ENCODE measurements around the gene UTRN.

UTRN gene

DNA sequence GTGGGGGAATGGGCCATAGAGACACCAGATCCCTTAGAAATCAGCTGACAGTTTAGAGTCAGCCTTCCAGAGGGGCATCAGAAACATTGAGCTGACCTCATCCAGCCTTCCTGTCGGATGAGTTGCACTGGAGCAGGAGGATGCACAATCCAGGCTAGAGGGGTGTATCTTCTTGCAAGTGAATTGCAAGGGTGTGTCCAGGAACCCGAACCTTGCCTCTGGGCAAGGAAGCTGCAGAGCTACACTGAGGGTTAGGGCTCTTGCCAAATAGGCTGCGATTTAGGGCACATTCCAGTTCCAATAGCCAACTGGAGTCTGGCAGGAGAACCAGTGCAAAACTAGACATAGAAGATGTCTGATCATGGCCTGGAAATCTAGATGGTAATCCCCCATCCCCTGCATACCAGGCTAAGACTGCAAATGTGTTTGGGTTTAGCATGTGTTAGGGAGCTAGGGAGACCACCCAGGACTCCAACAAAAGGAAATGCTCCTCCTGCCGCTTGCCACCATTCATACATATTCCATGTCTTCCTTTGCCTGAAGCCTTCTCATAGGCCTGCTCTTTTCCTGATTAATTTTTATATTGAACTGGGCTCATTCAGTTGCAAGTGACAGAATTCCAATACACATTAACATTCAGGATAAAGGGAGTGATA is 6.3 kb upstream of the UTRN start:
- in situ Hi-C loops (cut with MboI; ENCODE audit: low pct_unique_long_range_greater_than_20kb, low sequenced_read_pairs) = no loop called here
- no peak for DNase-seq

DNA sequence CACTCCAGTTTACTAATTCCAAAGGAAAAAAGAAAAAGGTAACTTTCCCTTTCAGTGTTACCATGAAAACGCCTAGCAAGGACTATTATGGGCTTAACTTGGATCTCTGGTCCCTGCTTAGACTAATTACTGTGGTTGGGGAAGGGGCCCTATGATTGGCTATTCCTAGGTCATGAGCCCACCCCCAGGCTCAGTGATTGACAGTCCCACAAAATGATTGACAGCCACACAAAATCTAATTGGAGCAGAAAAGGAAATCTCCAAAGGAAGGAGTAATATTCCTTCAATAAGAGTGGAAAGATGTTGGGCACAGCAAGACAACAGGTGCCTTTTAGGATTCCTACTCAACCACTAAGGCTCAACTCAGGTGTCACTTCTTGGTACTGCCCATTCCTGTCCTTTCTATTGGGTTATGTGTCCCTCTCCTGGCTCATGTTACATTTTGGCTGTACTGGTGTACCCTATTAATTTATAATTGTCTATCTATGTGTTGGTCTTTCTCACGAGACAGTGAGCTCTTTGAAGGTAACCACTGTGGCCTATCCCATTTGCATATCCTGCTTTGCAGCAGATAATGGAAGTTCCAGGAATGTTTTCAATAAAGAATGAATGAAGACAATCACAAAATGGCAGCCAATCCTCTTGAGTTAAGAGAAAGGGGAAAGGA is 5.5 kb upstream of the UTRN start:
- in situ Hi-C loops (cut with MboI; ENCODE audit: low pct_unique_long_range_greater_than_20kb, low sequenced_read_pairs) = no loop called here

DNA sequence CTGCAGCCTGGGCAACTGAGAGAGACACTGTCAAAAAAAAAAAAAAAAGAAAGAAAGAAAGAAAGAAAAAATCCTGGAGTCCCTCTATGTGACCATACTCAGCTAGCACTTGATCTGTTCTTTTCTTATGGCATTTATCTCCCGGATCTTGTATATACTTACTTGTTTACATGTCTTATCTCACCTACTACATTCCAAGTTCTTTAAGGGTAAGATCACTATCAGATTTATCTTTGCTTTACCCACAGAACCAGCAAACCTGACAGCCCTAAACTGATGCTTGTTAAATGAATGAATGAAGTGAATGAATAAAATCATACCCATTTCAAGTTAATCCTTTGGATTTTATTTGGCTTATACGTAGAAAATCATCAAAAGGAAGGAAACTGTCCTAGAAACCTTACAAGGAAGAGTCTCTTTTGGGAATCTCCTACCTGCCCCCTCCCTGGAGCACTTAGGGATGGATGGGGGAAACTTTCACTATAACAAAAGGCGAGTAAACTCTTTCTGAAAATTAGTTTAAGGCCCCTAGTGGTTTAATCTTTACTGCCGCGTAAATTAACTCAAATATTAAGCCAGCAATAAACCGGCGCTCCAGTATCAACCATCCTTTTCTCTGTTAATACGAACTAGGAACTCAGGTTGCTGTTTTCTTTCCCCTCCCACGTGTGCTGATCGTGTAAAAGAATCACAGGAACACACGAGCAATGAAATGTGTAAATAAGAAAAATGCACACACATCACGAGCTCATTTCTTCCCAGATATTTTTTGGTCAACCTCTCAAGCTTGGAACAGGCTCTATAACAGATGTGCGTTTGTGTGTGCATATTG is 1.3 kb upstream of the UTRN start:
- no peak for DNase-seq
- in situ Hi-C loops (cut with MboI; ENCODE audit: low pct_unique_long_range_greater_than_20kb, low sequenced_read_pairs) = no loop called here

More for the DNA sequence above, 5.5 kb upstream of the UTRN start:
- DNase-seq = no peak

DNA sequence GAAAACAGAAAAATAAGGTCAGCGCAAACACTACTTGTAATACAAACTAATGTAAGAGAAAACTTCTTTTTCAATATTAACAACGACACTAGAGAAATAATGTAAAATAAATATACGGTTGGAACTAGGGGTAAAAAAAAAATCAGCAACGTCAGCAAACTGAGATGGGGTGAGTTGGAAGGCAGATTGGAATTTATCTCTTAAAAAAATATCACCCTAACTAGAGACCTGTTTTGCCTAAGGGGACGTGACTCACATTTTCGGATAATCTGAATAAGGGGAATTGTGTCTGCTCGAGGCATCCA is 705 bp upstream of the UTRN start:
- DNase-seq = no peak
- in situ Hi-C loops (cut with MboI; ENCODE audit: low pct_unique_long_range_greater_than_20kb, low sequenced_read_pairs) = no loop called here

DNA sequence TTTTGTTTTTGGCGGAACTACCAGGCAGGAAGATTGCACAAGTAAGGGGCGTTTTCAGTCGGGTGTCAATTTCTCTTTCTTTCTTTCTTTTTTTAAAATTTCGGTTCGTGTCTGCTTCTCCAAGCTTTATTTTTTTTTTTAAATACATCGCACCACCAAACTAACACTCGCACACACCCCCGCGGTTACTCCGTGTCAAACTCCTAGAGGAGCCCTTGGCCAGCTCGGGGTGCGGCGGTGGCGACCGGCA is 338 bp downstream of the UTRN start:
- DNase-seq = no peak
- in situ Hi-C loops (cut with MboI; ENCODE audit: low pct_unique_long_range_greater_than_20kb, low sequenced_read_pairs) = no loop called here

DNA sequence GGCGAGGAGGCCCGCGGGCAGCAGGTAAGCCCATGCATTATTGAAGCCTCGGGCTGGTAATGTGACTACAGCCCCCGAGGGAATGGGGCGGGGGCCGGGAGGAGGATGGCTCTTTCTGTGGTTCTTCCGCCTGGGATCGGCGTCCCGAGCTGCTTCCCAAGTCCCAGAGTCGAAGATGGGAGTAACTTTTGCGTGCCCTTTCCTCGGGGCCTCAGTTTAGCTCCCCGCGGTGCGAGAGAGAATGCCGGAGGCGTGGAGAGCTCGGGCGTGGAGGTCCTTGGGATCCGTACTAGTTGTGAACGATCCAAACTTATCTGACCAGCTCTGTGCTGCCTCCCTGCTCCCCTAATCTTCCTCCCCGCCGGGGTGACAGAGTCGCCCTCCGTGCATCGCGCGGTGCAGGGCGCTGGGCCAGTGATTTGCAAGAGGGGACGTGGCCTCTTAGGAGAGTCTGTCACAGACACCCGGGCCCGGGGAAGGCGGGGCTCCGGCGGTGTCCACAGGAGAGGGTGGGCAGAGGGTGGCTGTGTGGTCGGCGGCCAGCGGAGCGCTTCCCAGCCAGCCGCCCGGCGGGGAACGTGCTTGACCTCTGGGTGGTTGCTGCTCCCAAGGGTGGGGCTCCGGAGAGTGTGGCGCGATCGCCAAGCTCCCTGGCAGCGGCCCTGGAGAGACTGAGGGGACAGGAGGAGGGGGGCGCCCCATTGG is 815 bp downstream of the UTRN start:
- peak; percentile 71 for DNase-seq
- in situ Hi-C loops (cut with MboI; ENCODE audit: low pct_unique_long_range_greater_than_20kb, low sequenced_read_pairs) = no loop called here

DNA sequence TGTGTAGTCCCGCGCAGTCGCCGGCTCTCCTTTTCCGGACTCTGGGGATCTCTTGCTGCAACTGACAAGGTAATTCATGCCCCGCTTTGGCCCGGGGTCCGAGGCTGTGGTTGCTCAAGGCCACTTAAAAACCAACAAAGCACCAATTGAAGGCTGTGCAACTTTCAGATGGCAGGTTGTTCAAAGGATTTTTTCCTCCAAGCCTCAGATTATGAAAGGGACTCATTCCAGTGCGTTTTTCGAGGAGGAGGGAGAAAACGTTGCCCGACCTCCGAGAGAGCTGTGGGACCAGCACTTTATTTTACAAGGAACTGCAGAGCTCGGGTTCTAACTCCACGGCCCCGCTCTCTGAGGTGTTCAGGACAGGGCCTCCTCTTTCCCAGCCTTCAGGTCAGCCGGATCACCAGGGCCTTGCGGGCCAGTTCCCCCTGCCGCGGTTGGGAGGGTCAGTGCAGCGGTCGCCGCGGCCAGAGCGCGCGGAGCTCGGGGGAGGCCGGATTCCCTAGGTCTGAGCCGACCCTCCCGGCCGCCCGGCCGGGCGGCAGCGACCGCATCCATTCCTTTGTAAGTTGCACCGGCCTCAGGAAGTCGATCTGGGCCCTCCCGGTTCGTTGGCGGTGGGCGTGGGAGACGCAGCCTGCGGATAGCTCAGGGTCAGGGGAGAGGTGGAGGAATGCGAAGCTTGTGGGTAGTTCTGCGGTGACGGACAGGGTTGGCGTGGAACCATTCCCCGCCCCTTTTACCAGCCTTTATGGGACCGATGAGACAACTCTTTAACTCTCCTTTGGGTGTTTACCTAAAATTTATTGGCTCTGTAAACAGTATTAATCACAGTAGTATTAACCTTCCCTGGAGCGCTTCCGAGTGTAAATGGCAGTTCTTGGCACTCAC is 1.6 kb downstream of the UTRN start:
- peak; percentile 68 for DNase-seq
- in situ Hi-C loops (cut with MboI; ENCODE audit: low pct_unique_long_range_greater_than_20kb, low sequenced_read_pairs) = no loop called here

DNA sequence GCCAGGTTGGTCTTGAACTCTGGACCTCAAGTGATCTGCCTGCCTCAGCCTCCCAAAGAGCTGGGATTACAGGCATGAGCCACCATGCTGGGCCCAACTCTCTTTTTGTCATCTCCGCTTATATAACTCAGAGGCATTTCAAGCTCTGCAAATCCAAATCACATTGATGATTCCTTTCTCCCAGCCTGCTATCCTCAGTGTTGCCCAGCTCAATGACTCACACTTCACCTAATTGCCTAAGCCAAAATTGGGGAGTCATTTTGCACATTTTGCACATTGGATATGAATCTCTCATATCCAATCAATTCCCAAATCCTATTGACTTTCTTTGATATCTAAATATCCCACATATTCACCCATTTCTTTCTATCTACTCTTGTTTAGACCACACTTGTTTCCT is 3.9 kb downstream of the UTRN start:
- no peak for DNase-seq
- in situ Hi-C loops (cut with MboI; ENCODE audit: low pct_unique_long_range_greater_than_20kb, low sequenced_read_pairs) = no loop called here

DNA sequence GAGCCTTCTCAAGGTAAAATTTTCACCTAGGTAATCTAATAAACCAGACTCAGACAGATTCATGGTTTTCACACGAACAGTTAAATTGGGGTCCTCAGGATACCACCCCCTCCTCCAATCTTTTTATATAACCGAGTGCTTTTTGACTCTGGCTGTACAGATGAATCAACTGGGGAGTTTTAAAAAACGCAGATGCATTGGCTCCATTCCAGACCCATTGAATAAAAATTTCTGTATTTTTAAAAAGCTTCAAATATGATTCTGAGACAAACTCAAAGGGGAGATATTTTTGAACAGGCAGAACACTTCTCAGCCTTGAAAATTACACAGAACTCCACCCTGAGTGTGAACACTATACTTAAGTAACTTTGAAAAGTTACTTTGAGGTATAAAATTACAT is 7.2 kb downstream of the UTRN start:
- in situ Hi-C loops (cut with MboI; ENCODE audit: low pct_unique_long_range_greater_than_20kb, low sequenced_read_pairs) = no loop called here
- DNase-seq = no peak

DNA sequence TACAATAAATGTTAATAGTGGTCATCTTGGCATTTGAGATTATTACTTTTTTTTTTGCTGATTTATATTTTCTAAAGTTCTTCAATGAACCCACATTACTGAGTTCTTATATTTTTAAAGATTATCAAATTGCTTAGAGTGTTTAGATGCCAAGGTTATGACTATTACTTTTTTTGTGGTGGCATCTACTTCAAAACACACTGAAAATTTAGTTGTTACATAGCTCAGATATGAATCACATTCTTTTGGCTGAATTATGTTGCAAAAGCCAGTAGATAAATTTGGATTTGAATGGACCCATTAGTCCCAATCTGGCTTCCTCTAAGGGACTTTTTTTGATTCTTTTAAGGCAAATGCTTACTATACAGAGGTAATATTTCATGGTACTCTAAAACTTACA is 8.9 kb downstream of the UTRN start:
- no peak for DNase-seq
- in situ Hi-C loops (cut with MboI; ENCODE audit: low pct_unique_long_range_greater_than_20kb, low sequenced_read_pairs) = no loop called here

DNA sequence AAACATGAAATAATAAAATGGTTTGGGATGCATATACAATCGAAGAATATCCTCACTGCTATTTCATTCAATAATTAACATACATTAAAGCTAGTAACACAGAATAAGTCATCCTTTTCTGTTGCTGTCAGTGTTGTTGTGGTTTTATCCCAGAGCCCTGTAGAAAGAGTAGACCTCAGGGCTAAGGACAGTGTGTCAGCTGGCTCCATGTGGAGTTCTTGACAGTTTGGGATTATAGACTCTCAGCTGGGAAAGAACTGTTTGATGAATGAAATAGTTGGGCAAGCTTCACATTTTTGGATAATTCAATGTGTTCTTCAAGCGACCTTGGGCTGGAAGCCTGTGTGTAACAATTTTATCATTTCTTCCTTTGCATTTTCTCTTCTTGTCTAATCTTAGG is 10.1 kb downstream of the UTRN start:
- DNase-seq = no peak
- in situ Hi-C loops (cut with MboI; ENCODE audit: low pct_unique_long_range_greater_than_20kb, low sequenced_read_pairs) = no loop called here

DNA sequence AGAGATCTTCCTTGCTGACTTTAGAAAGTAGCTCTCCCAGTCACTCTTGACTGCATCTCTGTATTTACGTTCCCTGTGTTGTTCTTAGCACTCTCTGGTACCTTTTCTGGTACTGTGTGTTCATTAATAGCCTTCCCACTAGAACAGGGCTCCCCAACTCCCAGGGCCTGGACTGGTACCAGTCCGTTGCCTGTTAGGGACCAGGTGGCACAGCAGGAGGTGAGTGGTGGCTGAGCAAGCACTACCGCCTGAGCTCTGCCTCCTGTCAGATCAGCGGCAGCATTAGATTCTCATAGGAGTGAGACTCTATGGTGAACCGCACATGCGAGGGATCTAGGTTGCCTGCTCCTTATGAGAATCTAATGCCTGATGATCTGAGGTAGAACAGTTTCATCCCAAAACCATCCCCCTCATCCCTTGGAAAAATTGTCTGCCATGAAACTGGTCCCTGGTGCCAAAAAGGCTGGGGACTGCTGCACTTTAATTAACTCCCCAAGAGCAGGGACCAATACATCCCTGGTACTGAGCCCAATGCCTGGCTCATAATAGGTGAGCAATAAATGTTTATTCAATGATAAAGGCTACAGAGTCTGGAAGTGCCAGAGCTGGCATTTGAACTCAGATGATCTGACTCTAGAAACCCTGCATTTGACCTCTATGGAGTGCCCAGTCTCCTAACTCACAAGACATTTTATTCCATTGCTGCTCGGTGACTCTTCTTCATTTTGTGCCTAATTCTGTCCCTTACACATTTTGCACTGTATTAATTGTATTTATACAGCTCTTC is 11.0 kb downstream of the UTRN start:
- in situ Hi-C loops (cut with MboI; ENCODE audit: low pct_unique_long_range_greater_than_20kb, low sequenced_read_pairs) = no loop called here
- no peak for DNase-seq

DNA sequence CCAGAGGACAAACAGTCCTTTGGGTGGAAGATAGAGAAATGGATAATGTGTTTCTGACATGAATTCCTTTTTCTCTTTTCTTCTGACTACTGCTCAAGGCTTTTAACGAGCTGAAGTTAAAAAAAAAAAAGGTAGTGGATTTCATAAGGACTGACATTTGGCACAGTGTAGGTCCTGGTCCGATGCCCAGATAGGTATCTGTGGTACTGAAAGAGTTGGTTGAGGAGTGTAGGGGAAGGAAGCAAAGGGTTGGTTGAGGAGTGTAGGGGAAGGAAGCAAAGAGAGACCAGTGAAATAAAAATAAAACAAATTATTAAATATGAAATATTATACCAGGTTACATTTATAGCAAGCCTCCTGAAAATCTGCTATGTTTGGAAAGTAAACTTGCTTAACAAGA is 11.8 kb downstream of the UTRN start:
- no peak for DNase-seq
- in situ Hi-C loops (cut with MboI; ENCODE audit: low pct_unique_long_range_greater_than_20kb, low sequenced_read_pairs) = no loop called here

DNA sequence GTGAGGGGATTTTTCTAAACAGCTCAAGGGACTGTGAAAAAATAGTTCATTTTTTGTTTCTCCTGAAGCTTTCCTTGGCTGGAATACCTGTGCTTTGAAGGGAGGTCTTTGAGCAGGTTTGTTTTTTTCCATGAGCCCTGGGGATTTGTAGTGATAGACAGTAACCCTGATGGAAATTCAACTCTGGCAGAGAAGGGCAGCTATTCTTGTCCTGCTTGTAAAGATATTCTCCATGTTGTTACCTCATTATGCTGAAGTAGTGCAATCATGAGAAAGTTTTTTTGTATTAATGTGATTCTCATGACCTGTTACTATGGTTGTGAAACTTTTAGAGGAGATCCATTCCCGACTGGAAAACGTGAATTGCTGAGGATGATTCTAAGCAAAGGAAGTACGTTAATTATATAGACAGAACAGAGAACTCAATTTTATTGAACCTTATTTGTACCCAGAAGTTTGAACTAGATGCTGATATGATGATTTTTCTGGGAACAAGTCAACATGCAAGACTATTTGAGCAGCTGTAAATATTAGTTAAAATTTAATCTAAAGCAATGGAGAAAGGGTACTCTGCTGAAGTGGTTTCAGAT is 12.5 kb downstream of the UTRN start:
- DNase-seq = no peak
- in situ Hi-C loops (cut with MboI; ENCODE audit: low pct_unique_long_range_greater_than_20kb, low sequenced_read_pairs) = no loop called here

DNA sequence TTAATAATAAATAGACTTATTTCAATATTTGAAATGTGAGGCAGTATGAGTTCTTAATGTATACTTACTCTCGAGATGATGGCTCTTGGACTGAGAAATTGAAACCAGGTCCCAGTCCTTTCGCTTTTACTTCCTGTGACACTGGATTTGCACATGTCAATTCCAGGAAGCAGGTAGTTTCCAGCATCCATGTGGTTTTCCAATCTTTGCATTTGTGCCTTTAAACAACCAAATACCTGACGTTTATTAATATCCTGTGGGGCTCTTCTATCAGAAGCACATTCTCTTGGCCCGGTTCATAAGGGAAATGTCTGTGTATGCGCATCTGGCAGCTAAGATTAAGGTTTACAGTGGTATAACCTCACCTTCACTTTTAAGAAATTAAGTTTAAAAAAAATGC is 13.1 kb downstream of the UTRN start:
- in situ Hi-C loops (cut with MboI; ENCODE audit: low pct_unique_long_range_greater_than_20kb, low sequenced_read_pairs) = no loop called here
- no peak for DNase-seq

DNA sequence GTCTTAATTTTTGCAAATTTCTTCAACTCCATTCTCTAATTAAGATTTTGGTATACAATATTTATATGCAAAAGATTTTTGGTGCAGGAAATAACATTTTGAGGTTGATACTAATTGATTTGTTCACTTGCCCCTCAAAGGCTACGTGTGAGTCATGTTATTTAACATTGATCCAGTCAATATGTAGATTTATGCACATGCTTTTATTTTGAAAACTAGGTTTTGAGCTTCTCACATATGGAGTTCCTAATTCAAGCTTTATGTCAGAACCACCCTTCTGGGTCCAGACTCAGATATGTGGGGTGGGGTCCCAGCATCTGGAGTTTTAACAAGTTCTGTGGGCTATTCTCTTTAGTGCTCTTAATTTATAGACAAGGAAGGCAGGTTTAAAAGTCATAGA is 13.8 kb downstream of the UTRN start:
- DNase-seq = no peak
- in situ Hi-C loops (cut with MboI; ENCODE audit: low pct_unique_long_range_greater_than_20kb, low sequenced_read_pairs) = no loop called here

DNA sequence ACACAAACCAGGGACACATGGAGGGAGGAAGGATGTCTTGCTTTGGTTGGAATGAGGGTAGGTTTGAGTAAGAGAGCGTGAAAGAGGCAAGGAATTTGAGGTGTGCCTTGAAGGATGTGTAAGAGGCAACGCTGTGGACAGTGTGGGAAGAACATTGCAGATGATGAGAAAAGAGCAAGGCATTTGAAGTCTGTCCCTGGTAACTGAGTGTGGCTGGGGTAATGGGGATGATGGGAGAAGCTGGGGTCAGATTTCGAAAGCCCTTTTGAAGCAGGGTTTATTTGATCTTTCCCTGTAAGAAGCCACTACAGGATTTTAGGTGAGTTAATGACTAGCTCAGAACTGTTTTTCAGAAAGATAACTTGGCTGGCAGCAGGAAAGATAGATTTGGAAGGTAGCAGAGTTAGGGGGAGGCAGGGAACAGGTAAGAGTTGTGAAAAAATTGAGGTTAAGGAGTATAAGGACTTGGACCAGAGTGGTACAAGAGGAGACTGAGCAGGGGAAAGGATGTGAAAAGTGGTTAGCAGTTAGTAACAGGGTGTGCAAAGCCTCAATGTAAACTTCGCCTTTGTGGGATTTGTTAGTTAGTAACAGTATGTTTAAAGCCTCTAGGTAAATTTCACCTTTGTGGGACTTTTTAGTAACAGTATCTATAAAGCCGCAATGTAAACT is 17.7 kb downstream of the UTRN start:
- in situ Hi-C loops (cut with MboI; ENCODE audit: low pct_unique_long_range_greater_than_20kb, low sequenced_read_pairs) = no loop called here

More for the DNA sequence above, 17.7 kb downstream of the UTRN start:
- no peak for DNase-seq
